Esophagus mucosa (tissue), 1 donor: ENCODE measurements around the gene PCDHB11. TPM values are rescaled to one million over a fixed set of nuclear protein-coding genes. Genes with fewer than 3 reads are reported as not detected.
"Not testable (repeated sequence)": the region's sequence is repeated elsewhere in the genome, so short reads cannot be mapped to it uniquely, and the experiment has no call there.

ENCODE experiments used
- ATAC-seq: fragments of 200-7000 bp; cut with Tn5 transposase; one replicate; pipeline ENCODE4 v1.9.1; 2020
- total RNA-seq: library from RNA; stranded (reverse); gene quantifications from one replicate; pipeline ENCODE4 v1.2.4, GENCODE V29; 2023
- donor health status: DM: yes; HTN: yes; CAD: no.

Gene PCDHB11
- total RNA-seq = 0.44 TPM

GRCh38 chr5:141199359-141200235, at the start of gene PCDHB11:
PCDHB11 (plus strand) TSS chr5:141199627; CDS start chr5:141199775, 148 bp downstream.
- ATAC-seq = no peak

- ATAC-seq = no peak
These were observed 49.6 kb upstream of the PCDHB11 start, which contains the start of gene PCDHB6 for GRCh38 chr5:141149812-141150211. PCDHB6 (plus strand) TSS chr5:141150057; CDS start chr5:141150258, 201 bp downstream.

- ATAC-seq = no peak
These were observed 49.0 kb upstream of the PCDHB11 start for GRCh38 chr5:141150224-141150992.

GRCh38 chr5:141150993-141151325, 48.5 kb upstream of the PCDHB11 start:
- no peak for ATAC-seq

GRCh38 chr5:141151632-141152031, 47.8 kb upstream of the PCDHB11 start:
- ATAC-seq = not testable (repeated sequence)

GRCh38 chr5:141152096-141152495, 47.3 kb upstream of the PCDHB11 start:
- not testable (repeated sequence) for ATAC-seq

- ATAC-seq = no peak
These were observed 43.7 kb upstream of the PCDHB11 start for GRCh38 chr5:141155540-141156374.

- not testable (repeated sequence) for ATAC-seq
These were observed 42.1 kb upstream of the PCDHB11 start for GRCh38 chr5:141157356-141157755.

GRCh38 chr5:141157901-141158300, 41.5 kb upstream of the PCDHB11 start:
- ATAC-seq = not testable (repeated sequence)

GRCh38 chr5:141172381-141173204, 26.8 kb upstream of the PCDHB11 start, which contains the start of gene PCDHB7:
PCDHB7 (plus strand) TSS chr5:141172644; CDS start chr5:141172836, 192 bp downstream.
- no peak for ATAC-seq

- ATAC-seq = not testable (repeated sequence)
These were observed 24.9 kb upstream of the PCDHB11 start for GRCh38 chr5:141174291-141175104.

- ATAC-seq = no peak
These were observed 23.5 kb upstream of the PCDHB11 start for GRCh38 chr5:141175933-141176332.

GRCh38 chr5:141177577-141178191, 21.7 kb upstream of the PCDHB11 start, which contains the start of gene PCDHB8:
PCDHB8 (plus strand) TSS chr5:141177790; CDS start chr5:141178035, 245 bp downstream.
- not testable (repeated sequence) for ATAC-seq

GRCh38 chr5:141179371-141179770, 20.1 kb upstream of the PCDHB11 start:
- ATAC-seq = not testable (repeated sequence)

- ATAC-seq = not testable (repeated sequence)
These were observed 19.6 kb upstream of the PCDHB11 start for GRCh38 chr5:141179876-141180275.

- no peak for ATAC-seq
These were observed 19.1 kb upstream of the PCDHB11 start for GRCh38 chr5:141180313-141180712.

- ATAC-seq = no peak
These were observed 17.2 kb upstream of the PCDHB11 start, which contains the start of gene PCDHB16 for GRCh38 chr5:141182248-141182647. PCDHB16 (plus strand) TSS chr5:141182387; CDS start chr5:141182560, 173 bp downstream.

GRCh38 chr5:141184117-141184855, 15.1 kb upstream of the PCDHB11 start:
- ATAC-seq = not testable (repeated sequence)
